Cortex of kidney (tissue), 1 donor: Measurements from ENCODE around the gene PDE3B.

Source experiments
- DNase-seq: peaks from one replicate; lab custom pipeline; 2025; lab: John Stamatoyannopoulos, UW

PDE3B gene

DNA sequence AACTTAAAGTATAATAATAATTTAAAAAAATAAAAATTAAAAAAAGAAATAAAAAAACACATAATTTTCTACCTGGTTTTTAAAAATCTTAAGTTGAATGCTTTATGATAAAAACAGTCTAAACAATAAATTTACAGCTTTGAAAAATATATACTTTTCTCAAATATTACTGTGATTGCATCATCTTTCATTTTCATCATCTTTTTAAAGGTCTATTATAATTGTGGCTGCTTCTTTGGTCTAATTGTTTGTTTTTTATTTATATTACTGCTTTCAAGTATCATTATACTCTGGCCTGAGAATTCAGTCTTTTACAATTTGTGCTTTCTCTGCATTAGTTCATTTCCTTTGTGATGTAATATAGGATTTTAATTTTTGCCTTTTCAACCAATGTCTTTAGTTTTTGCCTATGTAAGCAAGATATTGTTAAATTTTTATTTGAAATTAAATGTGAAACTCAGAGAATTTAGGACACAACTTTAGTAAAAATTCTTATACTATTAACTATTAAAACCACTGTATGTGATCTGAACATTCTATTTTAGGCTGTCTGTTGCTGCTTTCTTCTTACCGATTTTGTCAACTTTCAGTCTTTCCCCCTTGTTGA, 241.2 kb downstream of the PDE3B start:
- DNase-seq = no peak

- DNase-seq = no peak
These were observed 242.9 kb downstream of the PDE3B start for GRCh38 chr11:14886513-14886912.

- peak; percentile 69 for DNase-seq
These were observed 247.8 kb downstream of the PDE3B start for GRCh38 chr11:14891143-14892035.

GRCh38 chr11:14892036-14892556, 248.5 kb downstream of the PDE3B start, which contains the start of gene CYP2R1:
CYP2R1 (minus strand) TSS chr11:14892231; CDS start chr11:14892205, 26 bp downstream.
- DNase-seq = no peak

DNA sequence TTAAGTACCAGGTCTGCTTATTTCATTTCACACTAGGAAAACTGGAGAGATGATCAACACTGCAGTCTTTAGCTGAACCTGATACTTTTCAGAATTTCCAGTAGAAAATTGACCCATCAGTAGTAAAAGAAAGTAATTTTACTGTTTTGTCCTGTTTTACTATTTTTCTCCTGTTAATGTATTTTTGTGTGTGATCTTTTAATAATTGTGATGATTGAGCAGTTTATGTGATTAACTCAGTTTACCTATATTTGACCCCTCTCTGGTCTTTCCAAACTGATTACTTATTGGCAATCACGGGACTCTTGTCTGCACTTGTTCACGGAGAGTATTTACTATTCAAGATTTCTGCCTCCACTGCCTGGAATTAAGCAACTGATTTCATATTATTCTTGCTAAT, 249.0 kb downstream of the PDE3B start:
- no peak for DNase-seq

- no peak for DNase-seq
These were observed 251.3 kb downstream of the PDE3B start for GRCh38 chr11:14894657-14895598.

DNA sequence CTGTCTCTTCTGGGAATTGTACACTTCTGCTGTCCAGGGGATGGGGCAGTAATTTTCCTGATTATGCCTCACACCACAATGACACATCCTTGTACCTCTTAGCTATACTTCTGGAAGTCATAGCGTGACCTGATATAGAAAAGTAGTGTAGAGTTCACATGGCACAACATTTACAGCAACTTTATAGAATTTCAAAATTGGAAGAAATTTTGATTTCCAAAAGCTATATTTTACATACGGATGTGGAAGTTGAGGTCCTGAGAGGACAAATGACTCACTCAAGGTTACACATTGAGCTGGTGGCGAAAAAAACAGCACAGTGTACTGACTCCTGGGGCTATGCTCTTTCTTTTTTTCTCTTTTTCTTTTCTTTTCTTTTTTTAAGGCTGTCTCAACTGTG, 254.8 kb downstream of the PDE3B start:
- no peak for DNase-seq

DNA sequence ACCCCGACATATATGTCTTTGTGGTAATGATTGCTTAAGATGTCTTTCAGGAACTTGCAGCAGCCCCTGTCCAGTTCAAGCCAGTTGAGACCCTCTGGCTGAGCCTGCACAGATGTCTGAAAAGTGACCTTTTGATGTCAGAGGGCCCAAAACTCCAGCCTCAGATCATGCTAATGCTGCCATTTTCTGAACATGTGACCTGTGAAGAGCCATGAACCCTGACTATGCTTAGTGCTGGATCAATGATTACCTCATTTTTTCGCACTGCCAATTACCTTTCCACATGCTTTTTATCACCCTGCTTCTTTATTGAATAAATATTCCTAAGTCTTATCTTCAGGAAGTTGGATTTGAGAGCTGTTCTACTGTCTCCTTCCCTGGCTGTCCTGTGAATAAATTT, 255.3 kb downstream of the PDE3B start:
- no peak for DNase-seq

DNA sequence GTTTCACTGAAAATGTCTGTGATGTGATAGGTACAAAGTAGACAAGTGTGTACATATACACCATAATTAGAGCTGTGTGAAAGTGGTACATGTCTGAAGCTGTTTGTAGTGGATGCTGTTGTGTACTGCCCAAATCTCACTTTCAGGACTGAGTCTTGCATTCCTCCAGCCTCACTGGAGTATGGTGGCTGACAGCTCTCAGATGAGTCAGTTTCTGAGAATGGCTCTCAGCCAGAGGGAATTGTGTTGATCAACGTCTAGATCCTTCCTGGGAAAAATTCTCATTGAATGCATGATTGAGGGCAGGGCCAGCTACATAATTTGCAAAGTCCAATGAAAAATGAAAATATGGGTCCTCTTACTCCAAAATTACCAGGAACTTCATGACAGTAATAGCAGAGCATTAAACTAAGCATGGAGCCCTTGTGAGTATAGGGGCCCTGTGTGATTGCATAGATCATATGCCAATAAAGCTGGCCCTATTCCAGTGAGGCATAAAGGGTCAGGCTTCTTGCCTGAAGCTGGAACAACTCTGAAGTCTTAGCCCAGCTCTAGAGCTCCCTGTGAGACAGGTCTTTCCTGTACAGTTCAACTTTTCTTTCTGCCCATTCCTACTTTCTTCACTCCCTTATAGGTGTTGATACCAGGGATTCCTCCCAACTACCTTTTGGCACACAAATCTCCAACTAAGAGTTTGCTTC, 259.2 kb downstream of the PDE3B start:
- no peak for DNase-seq

GRCh38 chr11:14904745-14905103, 261.1 kb downstream of the PDE3B start:
- no peak for DNase-seq

DNA sequence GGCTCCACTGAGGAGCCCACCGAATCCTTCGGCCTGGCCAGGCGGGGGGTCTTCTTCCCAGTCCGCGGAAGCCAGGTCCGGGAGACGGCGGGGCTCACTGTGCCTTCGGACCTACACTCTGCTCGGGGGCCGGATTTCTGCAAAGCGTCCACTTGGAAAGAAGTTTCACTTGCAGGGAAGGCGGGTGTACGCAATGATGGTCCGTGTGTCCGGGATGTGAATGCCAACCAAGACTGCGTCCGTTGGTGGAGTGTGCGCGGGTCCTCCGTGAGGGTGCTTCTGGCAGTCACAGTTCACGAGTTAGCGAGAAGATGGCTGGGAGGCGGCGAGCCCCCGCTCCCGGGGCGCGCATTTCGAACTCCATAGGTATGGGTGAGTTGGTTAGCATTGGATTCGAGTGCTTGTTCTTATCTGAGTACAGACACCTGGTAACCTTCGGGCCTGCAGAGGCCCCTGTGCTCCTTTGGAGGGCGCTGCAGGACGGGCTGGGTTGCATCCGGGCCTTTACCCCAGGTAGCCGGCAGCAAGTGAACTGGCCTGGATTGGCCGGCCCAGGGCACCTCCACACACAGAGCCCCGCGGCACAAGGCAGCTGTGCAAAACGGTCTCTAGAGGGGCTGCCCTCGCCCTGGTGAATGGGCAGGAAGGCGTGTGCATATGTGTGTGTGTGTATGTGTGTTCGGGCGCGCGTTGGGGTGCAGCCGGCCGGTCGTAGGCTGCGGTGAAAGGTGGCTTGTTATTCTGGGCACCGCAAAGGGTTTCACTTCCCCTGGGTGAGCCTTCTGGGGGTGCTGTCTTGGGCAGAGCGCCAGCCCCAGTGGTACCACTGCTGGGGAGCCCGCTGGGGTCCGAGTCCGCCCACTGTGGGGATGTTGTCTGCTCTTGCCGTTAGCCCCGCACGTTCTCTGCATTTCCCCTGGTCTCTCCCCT, 261.8 kb downstream of the PDE3B start:
- no peak for DNase-seq

DNA sequence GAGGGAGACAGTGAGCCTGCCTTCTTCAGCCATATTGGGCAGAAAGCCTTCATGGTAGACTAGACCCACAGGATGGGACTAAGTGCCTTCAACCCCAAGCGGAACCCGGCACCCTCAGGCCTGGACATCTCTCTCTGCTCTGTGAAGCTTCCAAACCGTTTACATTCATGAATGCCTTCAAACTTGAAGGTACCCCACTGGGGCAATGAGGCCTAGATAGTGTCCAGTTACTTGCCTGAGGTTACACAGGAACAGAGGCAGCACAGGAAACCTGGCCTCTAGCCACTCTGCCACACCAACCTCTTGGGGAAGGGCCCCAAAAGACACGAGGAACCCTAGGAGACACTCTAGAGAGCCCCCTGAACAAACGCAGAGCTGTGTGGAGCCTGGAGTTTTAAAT, 263.0 kb downstream of the PDE3B start:
- no peak for DNase-seq

DNA sequence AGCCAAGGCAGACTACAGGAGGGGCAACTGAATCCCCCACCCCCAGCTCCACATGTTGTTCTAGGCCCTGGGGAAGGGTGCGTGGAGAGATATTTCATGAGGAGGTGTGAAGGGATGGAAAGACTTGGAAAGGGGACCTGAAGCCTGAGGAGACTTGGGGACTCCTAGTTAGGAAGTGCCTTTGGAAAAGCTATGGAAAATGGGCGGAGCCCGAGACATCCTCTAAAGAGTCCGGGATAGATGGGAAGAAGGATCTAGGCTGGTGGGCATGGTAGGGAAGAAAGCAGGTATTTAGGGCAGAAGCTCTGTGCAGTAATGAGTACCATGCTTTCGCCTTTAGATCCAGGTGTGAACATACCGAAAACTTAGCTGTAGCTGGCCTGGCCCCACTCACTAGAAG, 263.4 kb downstream of the PDE3B start:
- DNase-seq = no peak

GRCh38 chr11:14907411-14908213, 264.0 kb downstream of the PDE3B start:
- DNase-seq = no peak

GRCh38 chr11:14908214-14908880, 264.7 kb downstream of the PDE3B start:
- no peak for DNase-seq

GRCh38 chr11:14914536-14914935, 270.9 kb downstream of the PDE3B start:
- no peak for DNase-seq

DNA sequence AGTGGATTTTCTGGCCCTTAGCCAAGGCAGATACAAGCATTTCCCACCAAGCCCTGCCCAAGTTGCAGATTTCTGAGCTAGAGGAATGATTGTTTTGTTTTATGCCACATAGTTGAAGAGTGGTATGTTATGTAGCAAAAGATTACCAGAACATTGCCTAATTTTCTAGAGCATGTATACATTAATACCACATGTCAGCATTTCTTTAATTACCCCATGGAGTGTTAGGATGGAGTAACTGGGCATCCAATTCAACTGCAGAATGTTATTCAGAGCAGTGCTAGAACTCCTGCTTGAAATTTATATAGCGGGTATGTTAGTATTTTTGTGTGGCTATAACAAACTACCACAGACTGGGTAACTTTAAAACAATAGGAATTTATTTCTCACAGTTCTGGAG, 272.8 kb downstream of the PDE3B start:
- DNase-seq = no peak
